Measurements from ENCODE around the gene DNAJA4.

The DNAJA4 gene

DNA sequence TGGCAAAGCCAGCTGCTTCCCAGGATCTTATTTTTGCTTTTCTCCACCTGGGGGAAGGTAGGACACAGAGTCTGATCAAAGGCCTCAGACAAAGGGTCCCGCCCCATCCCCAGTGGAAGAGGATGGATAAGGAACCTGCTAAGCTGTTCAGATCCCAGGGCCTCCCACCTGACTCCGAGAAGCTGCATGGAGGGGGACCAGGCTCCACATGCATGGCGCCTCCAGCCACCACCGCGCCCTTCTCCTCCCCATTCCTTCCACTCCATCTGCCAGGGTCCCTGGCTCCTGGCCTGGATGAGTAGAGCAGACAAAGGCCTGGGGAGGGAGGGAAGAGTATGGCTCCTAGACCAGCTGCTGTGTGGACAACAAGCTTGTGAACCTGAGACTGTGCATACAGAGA, 55.8 kb downstream of the DNAJA4 start:
- no peak overlapping the region for H3K27ac Mint-ChIP-seq
- H3K4me1 Mint-ChIP-seq (ENCODE audit: low read depth), result peaks cover 6% of the 10 kb centered on the region
- intact Hi-C loops (cut with micrococcal nuclease), result no loop called here

GRCh38 chr15:78321041-78321570, 56.7 kb downstream of the DNAJA4 start:
- intact Hi-C loops (cut with micrococcal nuclease), result no loop called here
- no peaks in the 10 kb centered on the region for H3K36me3 Mint-ChIP-seq (ENCODE audit: low read depth)
- no peak overlapping the region for H3K4me3 Mint-ChIP-seq
- H3K4me1 Mint-ChIP-seq (ENCODE audit: low read depth), result peaks cover 6% of the 10 kb centered on the region
- H3K27ac Mint-ChIP-seq, result no peak overlapping the region
- H3K27me3 Mint-ChIP-seq, result no peaks in the 10 kb centered on the region
- H3K9me3 Mint-ChIP-seq, result no peaks in the 10 kb centered on the region

More for the DNA sequence above, 55.8 kb downstream of the DNAJA4 start:
- Mint-ChIP-seq H3K27me3 (no peaks in the 10 kb centered on the region), H3K4me3 (no peak overlapping the region), H3K9me3 (no peaks in the 10 kb centered on the region), H3K36me3 (ENCODE audit: low read depth) (no peaks in the 10 kb centered on the region)

- H3K27me3 Mint-ChIP-seq, result no peaks in the 10 kb centered on the region
- no peaks in the 10 kb centered on the region for H3K36me3 Mint-ChIP-seq (ENCODE audit: low read depth)
- H3K4me1 Mint-ChIP-seq (ENCODE audit: low read depth), result peaks cover 6% of the 10 kb centered on the region
- H3K4me3 Mint-ChIP-seq, result no peak overlapping the region
- H3K27ac Mint-ChIP-seq, result no peak overlapping the region
- no peaks in the 10 kb centered on the region for H3K9me3 Mint-ChIP-seq
- intact Hi-C loops (cut with micrococcal nuclease), result no loop called here
Observed at GRCh38 chr15:78321786-78322185, 57.4 kb downstream of the DNAJA4 start.

- no peaks in the 10 kb centered on the region for H3K36me3 Mint-ChIP-seq (ENCODE audit: low read depth)
- no peaks in the 10 kb centered on the region for H3K9me3 Mint-ChIP-seq
- intact Hi-C loops (cut with micrococcal nuclease), result no loop called here
- H3K27me3 Mint-ChIP-seq, result no peaks in the 10 kb centered on the region
- no peak overlapping the region for H3K27ac Mint-ChIP-seq
- H3K4me3 Mint-ChIP-seq, result no peak overlapping the region
- peaks cover 8% of the 10 kb centered on the region for H3K4me1 Mint-ChIP-seq (ENCODE audit: low read depth)
Observed at GRCh38 chr15:78322243-78322642, 57.9 kb downstream of the DNAJA4 start.

DNA sequence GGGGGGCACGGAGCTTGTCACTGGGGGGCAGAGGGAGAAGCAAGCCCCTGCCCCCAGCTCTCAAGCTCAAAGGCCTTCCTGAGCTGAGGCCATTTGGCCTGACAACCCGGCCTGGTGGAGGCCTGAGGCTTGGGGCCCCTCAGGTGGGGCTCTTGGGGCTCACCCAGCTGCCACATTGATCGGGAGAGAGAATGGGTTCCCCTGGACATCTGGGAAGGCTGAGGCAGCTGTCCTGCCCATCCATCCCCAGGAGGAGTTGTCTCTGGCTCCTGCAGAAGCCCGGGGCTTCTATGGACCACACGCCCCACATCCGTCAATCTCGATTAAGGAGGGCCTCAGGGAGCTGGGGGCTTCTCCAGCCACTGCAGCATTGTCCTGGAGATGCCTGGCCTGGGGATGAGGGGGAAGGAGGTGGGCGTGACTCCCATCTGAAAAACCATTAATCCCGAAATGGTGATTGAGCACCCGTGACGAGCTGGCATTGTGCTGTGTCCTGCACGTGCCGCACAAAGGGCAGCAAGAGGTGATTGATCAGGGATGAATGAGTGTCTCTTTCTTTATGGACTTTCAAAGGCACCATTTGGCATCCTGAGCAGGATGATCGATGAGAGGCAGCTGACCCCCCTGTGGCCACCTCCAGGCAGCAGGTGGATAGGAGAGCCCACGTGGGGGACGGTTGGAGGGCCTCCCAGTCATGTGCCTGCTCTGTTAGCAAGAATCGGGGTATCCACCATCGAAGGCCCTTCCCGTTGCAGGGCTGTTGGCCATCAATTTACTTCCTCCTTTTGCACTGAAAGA, 58.6 kb downstream of the DNAJA4 start:
- Mint-ChIP-seq H3K4me1 (ENCODE audit: low read depth) (peaks cover 10% of the 10 kb centered on the region), H3K9me3 (no peaks in the 10 kb centered on the region), H3K4me3 (no peak overlapping the region), H3K27me3 (no peaks in the 10 kb centered on the region), H3K36me3 (ENCODE audit: low read depth) (no peaks in the 10 kb centered on the region), H3K27ac (no peak overlapping the region)
- intact Hi-C loops (cut with micrococcal nuclease), result no loop called here

DNA sequence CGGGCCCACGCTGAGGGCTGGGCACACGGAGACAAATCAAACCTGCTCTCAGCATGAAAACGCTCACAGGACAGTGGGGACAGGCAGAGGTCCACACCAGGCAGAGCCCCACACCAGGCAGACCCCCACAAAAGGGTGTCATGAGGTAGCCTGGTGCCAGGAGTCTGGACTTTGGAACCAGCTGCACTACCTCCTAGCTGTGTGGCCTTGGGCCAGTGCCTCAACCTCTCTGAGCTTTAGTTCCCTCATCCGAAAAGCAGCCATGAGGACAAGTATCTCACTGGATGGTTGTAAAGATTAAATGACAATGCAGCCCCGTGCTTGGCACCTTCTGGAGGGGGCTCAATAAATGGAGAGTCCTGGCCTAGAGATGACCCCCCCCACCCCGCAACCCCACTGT, 59.3 kb downstream of the DNAJA4 start:
- H3K4me1 Mint-ChIP-seq (ENCODE audit: low read depth), result peaks cover 10% of the 10 kb centered on the region
- H3K36me3 Mint-ChIP-seq (ENCODE audit: low read depth), result no peaks in the 10 kb centered on the region
- no peak overlapping the region for H3K4me3 Mint-ChIP-seq
- H3K27me3 Mint-ChIP-seq, result no peaks in the 10 kb centered on the region
- H3K27ac Mint-ChIP-seq, result no peak overlapping the region
- intact Hi-C loops (cut with micrococcal nuclease), result no loop called here
- H3K9me3 Mint-ChIP-seq, result no peaks in the 10 kb centered on the region

GRCh38 chr15:78324144-78324543, 59.8 kb downstream of the DNAJA4 start:
- intact Hi-C loops (cut with micrococcal nuclease), result no loop called here
- no peaks in the 10 kb centered on the region for H3K9me3 Mint-ChIP-seq
- no peaks in the 10 kb centered on the region for H3K27me3 Mint-ChIP-seq
- no peak overlapping the region for H3K4me3 Mint-ChIP-seq
- H3K4me1 Mint-ChIP-seq (ENCODE audit: low read depth), result peaks cover 10% of the 10 kb centered on the region
- no peak overlapping the region for H3K27ac Mint-ChIP-seq
- no peaks in the 10 kb centered on the region for H3K36me3 Mint-ChIP-seq (ENCODE audit: low read depth)

DNA sequence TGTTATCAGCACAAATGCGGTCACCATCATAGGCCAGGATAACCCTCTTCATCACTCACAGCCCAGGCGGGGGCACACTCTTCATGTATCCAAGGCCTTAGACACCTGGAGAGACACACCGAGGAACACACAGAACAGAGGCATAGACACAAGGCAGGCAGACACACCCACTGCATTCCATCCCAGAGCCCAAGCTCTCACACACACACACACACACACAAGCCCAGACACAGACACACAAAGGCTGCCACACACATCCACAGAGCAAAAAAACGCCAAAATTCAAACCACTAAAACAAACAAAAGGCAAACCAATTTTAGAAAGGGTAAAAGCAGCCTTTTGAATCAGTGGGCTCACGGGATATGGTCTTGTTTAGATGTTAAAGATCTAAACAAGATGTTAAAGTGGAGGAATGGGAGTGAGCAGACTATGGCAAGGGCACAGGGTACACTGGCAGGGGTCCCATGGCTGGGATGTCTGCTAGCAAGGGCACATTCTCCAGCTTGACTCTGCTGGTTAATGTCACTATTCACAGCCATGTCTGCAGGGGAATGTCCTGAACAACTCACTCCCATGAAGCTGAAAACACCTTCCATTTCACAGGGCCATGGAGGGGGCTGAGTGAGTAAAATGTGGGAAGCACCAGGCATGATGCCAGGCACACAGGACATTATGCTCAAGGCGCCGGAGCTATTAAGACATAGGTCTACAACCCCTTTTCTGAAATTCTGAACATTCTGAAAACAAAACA, 60.9 kb downstream of the DNAJA4 start:
- Mint-ChIP-seq H3K36me3 (ENCODE audit: low read depth) (no peaks in the 10 kb centered on the region), H3K27ac (no peak overlapping the region), H3K4me3 (no peak overlapping the region), H3K27me3 (no peaks in the 10 kb centered on the region), H3K9me3 (no peaks in the 10 kb centered on the region), H3K4me1 (ENCODE audit: low read depth) (peaks cover 10% of the 10 kb centered on the region)
- intact Hi-C loops (cut with micrococcal nuclease), result no loop called here

GRCh38 chr15:78327466-78327865, 63.1 kb downstream of the DNAJA4 start:
- no peaks in the 10 kb centered on the region for H3K36me3 Mint-ChIP-seq (ENCODE audit: low read depth)
- no peak overlapping the region for H3K27ac Mint-ChIP-seq
- no peaks in the 10 kb centered on the region for H3K9me3 Mint-ChIP-seq
- intact Hi-C loops (cut with micrococcal nuclease), result no loop called here
- no peaks in the 10 kb centered on the region for H3K27me3 Mint-ChIP-seq
- H3K4me1 Mint-ChIP-seq (ENCODE audit: low read depth), result peaks cover 10% of the 10 kb centered on the region
- no peak overlapping the region for H3K4me3 Mint-ChIP-seq

DNA sequence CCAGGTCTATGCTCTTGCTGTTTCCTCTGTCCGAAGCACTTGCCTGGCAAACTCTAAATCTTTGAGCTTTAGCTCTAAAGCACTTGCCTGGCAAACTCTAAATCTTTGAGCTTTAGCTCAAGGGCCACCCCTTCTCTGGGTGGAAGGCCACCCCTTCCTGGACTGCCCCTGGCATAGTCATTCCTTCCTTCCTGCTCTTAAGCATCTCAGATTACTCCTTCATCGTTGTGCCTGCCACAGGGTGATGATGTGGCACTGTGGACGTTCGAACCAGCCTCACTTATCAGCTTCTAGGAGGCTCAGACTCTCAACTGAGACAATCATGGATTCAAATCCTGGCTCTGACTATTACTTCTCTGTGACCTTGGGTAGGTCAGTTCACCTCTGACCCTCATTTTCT, 65.3 kb downstream of the DNAJA4 start:
- Mint-ChIP-seq H3K27ac (no peak overlapping the region), H3K4me1 (ENCODE audit: low read depth) (peaks cover 4% of the 10 kb centered on the region), H3K9me3 (no peaks in the 10 kb centered on the region), H3K27me3 (no peaks in the 10 kb centered on the region), H3K36me3 (ENCODE audit: low read depth) (no peaks in the 10 kb centered on the region), H3K4me3 (no peak overlapping the region)
- intact Hi-C loops (cut with micrococcal nuclease), result no loop called here

Data from dendritic cell treated with granulocyte-macrophage colony-stimulating factor and Interleukin-4, amounts not matched to agents 40 ng/mL and 50 ng/mL, for 4 days (primary cell).